Right ventricle myocardium superior (tissue), 1 donor: ENCODE results near the gene CROCC2. TPM values are rescaled to one million over a fixed set of nuclear protein-coding genes. Genes with fewer than 3 reads are reported as not detected.

ENCODE experiments used
- ATAC-seq: fragments of 200-7000 bp; cut with Tn5 transposase; one replicate; pipeline ENCODE4 v1.9.1; 2020; ENCODE audit warnings: mild to moderate bottlenecking; ENCODE audit not compliant: poor library complexity
- DNase-seq: peaks from one replicate; pipeline ENCODE4 v3.0.0-alpha.2; 2020
- intact Hi-C: fragments of 100-400 bp; cut with DNase I; formaldehyde crosslinking; loops from one replicate; pipeline ENCODE4 v1.11.2; 2022
- total RNA-seq: library from RNA; stranded (reverse); fragmentation: NEBNext Ultra II Directional; extraction: Animal tissue kit (Norgen Biotek cat#: 25700); gene quantifications from one replicate; pipeline ENCODE4 v1.2.1, GENCODE V29; 2021
- donor health status: DM: no; HTN: yes; CAD: no; lungs with severe emphysema.

Gene CROCC2
- total RNA-seq, 1 donor from 2014 or later: not detected

DNA sequence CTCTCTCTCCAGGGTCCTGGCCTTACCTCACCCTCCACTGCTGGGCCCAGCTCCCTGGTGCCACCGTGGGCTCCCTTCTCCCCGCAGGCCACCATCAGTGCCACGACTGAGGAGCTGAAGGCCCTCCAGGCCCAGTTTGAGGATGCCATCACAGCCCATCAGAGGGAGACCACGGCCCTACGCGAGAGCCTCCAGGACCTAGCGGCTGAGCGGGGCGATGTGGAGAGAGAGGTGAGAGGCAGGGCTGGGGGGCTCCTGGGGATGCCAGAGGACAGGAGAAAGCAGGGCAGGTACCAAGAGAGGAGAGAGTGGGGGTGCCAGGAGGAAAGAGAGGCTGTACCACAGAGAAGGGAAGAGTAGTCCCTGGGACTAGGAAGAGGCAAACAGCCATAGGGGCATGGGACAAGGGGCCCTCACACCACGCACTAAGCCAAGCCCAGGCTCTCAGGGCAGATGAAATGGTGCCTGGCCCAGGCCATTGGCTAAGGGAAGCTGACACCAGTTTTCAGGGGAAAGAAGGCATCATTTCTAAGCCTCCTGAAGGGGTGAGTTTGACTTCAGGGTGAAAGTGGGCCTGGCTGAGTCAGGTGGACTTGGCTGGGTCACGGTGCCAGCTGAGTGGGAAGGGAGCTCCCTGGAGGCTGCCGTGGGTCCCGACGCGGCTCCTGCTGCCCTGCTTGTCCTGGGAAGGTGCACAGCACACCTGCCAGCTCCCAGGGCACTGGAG, 53.2 kb downstream of the CROCC2 start:
- intact Hi-C loops: no loop called here
- DNase-seq (peak; percentile 26), ATAC-seq (no peak)

DNA sequence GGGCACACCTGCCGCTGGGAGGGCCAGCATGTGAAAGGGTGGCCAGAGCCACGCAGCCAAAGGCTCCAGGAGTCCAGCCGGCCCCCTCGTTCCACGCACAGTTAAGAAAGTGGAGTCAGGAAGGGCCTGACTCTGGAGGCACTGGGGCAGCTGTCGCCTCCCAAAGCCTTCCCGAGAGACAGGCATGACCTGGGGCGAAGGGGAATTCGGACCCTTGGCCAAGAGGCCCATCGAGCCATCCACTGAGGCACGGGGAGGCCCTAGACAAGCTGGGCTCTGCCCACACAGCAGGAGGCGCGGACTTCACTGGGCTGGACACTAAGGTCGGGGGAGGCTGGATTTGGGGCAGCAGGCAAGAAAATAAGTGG, 53.8 kb downstream of the CROCC2 start:
- DNase-seq: peak; percentile 26
- no peak for ATAC-seq
- intact Hi-C loops: no loop called here

DNA sequence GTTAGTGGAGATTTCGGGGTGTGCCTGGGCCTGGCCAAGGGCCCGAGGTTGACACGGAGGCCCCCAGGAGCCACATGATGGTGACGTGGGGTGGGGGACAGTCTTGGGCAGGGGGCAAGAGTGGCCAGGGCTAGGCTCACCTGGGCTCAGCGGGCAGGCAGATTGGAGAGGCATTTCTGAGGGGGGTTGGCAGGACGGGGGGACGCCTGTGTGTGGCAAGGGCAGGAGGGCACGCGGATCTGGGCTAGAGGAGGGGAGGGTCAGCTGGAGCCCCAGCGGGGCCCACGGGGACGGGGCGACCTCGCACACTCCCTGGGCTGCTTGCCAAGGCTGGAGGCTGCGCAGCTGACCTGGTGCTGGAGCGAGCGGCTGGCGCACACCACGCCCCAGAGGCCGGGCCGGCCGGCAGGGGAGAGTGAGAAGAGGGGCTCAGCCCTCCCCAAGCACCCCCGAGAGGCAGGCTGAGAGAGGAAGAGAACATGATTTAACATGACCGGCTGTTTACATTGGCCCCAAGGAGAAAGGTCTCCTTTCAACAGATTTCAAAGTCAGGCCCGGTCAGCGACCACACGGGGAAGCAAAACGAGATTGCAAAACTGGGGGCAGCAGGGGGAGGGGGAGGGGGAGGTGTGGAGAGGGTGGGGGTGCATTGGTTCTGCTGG, 54.3 kb downstream of the CROCC2 start:
- ATAC-seq (peak; percentile 79), DNase-seq (peak; percentile 82)
- intact Hi-C loops: no loop called here

DNA sequence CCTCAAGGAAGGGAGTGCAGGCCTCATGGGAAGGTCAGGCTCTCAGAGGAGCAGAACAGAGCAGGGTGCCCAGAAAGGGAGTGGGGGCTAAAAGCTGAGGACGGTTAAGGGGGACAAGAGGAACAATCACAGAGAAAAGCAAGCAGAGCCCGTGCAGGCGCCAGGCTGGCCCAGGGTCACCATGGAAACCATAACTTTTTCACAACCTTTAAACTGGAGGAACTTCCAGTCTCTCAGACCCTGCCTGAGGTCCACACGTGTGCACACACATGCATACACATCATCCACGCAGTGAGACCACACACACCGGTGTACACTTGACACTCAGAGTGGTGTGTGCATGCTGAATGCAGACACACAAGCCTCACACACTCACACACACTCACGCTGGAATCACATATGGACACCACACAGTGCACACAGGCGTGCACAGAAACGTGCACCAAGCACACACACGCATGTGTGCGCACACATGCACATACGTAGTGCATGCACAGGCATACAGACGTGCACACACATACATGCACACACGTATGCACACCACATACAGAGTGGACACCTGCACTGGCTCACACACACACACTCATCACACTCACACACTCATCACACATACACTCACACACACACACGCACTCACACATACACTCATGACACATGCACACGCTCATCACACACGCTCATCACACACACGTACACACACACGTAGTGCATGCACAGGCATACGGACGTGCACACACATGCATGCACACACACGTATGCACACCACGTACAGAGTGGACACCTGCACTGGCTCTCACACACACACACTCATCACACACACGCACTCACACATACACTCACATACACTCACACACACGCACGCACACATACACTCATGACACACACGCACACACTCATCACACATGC, 55.1 kb downstream of the CROCC2 start:
- intact Hi-C loops: no loop called here
- ATAC-seq (no peak), DNase-seq (peak; percentile 46)

GRCh38 chr2:240961910-240962299, 55.8 kb downstream of the CROCC2 start:
- ATAC-seq (no peak), DNase-seq (peak; percentile 26)
- intact Hi-C loops: no loop called here

DNA sequence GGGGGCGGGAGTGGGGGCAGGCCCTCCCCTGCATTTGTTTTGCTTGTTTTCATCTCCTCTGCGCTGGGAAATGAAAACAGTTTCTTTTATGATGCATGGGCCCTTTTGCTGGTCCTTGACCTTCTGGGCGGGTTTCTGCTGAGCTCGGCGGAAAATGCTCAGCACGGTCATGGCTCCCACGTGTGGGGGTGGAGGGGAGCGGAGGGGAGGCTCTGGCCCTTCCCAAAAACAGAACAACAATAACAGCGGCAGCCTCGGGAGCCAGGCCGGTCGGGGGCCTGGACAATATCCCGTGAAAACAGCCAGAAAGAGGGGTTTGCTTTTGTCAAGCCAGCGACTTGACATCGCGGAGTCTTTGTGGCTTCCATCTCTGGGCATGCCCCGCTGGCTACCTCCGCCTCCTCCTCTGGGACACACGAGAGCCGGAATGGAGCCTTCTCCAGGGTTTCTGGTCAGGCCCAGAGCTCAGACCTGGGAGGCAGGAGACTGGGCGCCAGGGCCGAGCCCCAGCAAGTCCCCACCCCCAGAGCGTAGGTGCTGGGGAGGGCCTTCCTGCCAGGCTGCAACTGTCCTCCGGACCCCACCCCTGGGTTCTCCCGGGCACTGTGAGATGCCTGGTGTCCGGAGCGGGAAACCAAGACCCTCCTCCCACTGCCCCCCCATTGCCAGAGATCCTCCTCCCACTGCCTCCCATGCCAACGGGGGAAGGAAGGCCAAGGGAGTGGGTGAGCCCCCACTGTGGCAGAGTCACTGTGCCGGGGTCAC, 56.3 kb downstream of the CROCC2 start:
- peak; percentile 73 for DNase-seq

DNA sequence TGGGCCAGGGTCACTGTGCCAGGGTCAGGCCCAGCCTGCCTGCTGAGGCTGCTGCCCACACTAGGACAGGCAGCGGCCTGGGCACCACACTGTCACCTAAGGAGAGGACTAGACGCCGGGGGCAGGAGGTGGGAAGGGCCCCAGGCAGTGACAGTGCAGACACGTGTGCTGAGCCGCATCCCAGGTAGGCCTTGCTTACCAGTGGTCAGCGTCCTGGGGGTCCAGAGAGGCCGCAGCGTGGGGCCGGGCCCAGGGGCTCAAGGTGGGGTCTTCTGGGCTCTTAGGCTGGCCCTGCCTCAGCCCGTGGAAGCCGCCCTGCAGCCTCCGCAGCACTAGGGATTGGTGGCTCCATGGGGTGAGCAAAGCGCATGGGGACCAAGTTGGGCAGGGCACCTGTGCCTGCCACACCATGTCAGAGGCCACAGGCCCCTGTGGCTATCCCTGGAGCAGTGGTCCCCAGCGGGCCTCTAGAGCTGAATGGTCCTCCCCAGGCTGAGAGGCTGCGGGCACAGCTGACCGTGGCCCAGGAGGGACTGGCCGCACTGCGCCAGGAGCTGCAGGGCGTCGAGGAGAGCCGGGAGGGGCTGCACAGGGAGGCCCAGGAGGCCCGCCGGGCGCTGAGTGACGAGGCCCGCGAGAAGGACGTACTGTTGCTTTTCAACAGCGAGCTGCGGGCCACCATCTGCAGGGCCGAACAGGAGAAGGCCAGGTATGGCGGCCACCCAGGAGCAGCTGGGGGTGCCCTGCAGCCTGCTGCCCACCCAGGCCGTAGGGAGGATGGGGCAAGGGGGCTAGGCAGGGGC, 57.1 kb downstream of the CROCC2 start:
- ATAC-seq (no peak), DNase-seq (peak; percentile 43)
- intact Hi-C loops: no loop called here

More for the DNA sequence above, 56.3 kb downstream of the CROCC2 start:
- intact Hi-C loops: no loop called here
- peak; percentile 33 for ATAC-seq

GRCh38 chr2:240963868-240964703, 58.0 kb downstream of the CROCC2 start:
- intact Hi-C loops: no loop called here
- ATAC-seq (no peak), DNase-seq (no peak)

GRCh38 chr2:240964704-240965295, 58.7 kb downstream of the CROCC2 start:
- intact Hi-C loops: no loop called here
- ATAC-seq: no peak
- DNase-seq: peak; percentile 26

- ATAC-seq: no peak
- DNase-seq: peak; percentile 50
- intact Hi-C loops: no loop called here
Observed at GRCh38 chr2:240965296-240965904, 59.3 kb downstream of the CROCC2 start.

- ATAC-seq (no peak), DNase-seq (peak; percentile 32)
- intact Hi-C loops: no loop called here
Observed at GRCh38 chr2:240965905-240966456, 59.8 kb downstream of the CROCC2 start.

GRCh38 chr2:240966457-240966905, 60.3 kb downstream of the CROCC2 start:
- intact Hi-C loops: no loop called here
- ATAC-seq (no peak), DNase-seq (peak; percentile 30)

- DNase-seq (peak; percentile 36), ATAC-seq (no peak)
- intact Hi-C loops: no loop called here
Observed at GRCh38 chr2:240966906-240967680, 61.0 kb downstream of the CROCC2 start.

DNA sequence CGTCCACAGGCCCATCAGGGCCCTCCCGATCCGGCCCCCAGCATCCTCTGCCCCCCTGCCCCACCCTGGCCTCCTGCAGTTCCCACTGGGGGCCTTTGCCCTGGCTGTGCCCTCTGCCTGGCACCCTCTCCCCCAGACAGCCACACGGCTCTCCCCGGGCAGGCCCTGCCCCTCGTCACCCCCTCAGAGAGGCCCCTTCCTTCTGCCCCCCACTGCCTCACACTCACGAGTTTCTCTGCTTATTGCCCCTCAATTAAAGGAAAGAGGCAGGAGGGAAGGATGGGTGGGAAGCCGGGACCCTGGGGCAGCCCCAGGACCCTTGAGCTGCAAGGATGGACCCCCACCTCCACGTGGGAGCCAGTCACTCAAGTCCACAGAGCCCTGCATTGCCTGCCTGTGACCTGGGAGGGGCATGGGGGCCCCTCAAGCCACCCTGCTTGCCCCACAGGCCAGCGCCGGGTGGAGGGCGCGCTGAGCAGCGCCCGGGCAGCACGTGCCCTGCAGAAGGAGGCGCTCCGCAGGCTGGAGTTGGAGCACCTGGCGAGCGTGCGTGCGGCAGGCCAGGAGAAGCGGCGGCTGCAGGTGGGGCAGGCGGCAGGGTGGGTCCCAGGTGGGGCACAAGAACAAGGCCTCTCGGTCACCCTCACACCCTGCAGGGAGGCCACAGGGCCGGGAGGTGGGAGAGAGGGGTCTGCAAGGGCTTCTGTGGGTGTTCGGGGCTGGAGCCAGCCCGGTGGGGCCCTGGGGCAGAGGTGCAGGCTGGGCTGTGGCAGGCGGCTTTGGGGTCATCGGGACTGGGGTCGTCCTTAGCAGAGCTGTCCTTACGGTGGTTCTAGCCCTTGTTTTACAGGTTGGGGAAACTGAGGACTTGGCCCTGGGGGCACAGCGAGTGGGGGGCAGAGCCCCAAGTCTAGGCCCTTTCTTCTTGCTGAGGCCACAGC, 61.8 kb downstream of the CROCC2 start:
- intact Hi-C loops: no loop called here
- DNase-seq (peak; percentile 30), ATAC-seq (no peak)
